ENCODE measurements around the gene OR56A1.
"Not testable (repeated sequence)": the region's sequence is repeated elsewhere in the genome, so short reads cannot be mapped to it uniquely, and the experiment has no call there.

Gene OR56A1

DNA sequence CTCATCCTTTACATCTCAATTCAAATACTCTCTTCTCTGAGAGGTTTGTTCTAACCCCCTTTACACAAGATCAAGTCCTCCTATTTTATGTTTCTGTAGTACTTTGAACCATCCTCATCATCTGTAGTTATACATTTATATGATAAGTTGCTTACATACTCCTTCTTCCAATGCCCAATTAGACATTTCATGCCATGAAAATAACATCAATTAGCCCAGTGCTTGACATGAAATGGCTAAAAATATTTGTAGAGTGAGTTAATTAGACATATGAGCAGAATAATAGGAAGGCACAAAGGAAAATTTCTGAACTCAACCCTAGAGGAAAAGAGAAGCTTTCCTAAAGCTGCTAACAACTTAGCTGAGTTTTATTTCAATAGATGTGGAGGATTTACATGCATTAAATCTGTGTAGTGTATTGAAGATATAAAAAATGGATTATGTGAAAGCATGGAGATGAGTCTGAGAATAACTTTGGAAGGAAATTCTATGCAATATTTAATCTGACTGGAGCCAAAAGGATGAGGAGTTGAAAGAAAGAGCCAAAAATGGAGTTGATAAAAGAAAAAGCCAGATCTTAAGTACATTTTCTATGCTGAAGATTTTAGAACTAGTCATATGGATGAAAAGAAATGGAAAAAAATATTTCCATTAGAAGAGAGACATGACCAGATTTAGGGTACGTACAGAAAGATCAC, at the start of gene OR56A1:
Gene OR56A1 (minus strand): TSS at position 51 of the 698 bp plus-strand sequence. CDS start 3,066 bp downstream, outside the sequence.
- DNase-seq, result no peak

DNA sequence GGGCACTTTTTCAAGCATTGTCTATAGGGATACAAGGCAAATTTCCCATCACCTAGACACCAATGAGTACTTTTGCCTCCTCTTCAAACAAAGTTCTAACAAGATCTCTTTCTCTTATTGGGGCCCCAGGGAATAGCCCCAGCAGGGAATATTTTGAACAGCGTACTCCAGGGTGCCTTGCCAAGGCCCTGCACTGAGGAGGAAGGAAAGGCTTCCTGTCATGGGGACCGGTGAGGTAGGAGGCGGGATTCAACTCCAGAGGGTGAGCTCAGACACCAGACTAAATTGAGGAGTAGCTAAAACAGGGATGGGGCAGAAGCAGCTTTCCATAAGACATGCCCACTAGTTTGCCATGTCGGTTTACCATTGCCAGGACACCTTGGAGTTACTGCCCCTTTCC, 48.9 kb upstream of the OR56A1 start:
- DNase-seq, result no peak

GRCh38 chr11:6077723-6078122, 47.2 kb upstream of the OR56A1 start:
- no peak for DNase-seq

GRCh38 chr11:6076443-6076842, 45.9 kb upstream of the OR56A1 start:
- DNase-seq, result not testable (repeated sequence)

- no peak for DNase-seq
Observed at GRCh38 chr11:6067502-6067901, 36.9 kb upstream of the OR56A1 start.

DNA sequence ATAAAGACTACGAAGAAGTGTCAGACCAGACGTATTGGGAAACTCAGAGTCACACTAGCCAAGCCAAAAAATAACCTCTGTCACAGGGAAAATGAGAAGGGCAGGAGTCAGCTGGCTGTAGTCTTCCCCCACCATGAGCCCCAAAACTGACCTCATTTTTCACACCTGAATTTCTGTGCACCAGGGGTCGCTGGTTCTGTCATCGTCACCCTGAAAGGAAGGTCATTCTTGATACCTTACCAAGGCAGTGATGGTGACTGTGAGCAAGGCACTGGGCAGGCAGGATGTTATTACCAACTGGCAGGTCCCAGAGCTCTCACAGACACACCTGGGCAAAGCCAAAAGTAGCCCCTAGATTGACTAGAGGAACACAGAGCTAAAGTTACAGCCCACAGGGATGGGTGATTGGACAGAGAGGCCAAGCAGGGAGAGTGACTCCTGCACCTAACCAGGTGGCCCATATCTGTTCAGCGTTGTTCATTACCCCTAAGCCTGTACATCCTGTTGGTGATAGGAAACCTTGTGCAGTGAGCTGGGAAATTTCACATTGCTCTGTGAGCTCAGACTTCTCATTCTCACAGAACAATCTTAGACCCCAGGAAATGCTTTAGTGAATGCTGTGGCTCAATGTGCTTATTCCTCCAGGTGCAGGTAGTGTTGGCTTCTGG, 32.3 kb upstream of the OR56A1 start:
- no peak for DNase-seq

- DNase-seq, result no peak
Observed at GRCh38 chr11:6061475-6061874, 30.9 kb upstream of the OR56A1 start.

GRCh38 chr11:6057452-6057851, 26.9 kb upstream of the OR56A1 start:
- no peak for DNase-seq

DNA sequence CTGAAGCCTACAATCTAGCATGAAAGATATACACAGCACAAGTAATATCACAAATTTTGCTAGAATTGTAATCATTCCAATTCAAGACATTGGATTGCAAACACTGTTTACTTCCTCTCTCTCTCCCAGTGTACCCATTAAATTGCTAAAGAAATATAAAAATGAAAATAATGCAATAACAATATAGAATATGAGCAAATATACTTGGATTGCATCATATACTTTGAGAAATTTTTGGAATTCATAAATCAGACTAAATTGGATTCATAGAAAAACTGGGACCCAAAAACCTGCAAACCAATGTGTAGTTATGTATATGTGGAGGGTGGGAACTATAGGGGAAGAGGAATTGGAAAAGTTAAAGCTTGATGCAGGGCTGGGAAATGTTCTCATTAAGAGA, 25.0 kb upstream of the OR56A1 start:
- no peak for DNase-seq

- no peak for DNase-seq
Observed at GRCh38 chr11:6052374-6052773, 21.8 kb upstream of the OR56A1 start.

DNA sequence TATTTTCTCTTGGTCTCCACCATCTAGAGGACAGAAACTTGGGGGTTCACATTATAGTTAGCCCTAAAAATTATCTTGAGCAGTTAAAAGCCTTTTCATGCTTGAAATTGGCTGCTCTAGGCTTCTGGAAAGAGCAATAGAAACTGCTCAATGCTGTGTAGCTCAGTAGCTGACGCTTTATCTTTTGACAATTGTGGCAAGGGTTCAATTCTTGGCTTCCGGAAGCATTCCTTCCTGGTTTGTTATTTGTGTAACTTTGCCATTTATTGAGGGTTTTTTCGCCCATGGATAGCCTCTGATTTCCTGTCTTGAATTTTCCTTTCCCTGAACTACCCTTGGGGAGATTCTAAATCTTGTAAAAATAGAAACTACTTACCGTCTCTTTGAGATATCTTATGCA, 10.3 kb upstream of the OR56A1 start:
- DNase-seq, result no peak

DNA sequence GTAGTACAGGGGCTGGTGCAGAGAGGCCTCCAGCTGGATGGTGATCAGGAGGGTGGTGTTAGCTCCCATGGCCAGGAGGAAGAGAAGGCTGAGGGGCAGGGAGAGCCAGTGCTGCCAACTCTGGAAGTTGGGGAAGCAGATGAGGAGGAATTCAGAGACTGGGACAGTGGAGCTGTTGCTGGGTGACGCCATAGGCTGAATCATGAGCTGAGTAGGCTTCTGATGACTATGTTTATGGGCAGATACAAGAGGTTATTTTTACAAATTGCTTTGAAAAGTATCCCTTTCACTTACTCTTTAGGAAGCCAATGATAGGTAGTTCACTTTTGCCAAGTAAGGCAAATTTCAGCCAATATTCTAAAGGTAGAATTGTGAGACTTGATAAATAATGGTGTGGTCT, 3.1 kb downstream of the OR56A1 start:
- no peak for DNase-seq

DNA sequence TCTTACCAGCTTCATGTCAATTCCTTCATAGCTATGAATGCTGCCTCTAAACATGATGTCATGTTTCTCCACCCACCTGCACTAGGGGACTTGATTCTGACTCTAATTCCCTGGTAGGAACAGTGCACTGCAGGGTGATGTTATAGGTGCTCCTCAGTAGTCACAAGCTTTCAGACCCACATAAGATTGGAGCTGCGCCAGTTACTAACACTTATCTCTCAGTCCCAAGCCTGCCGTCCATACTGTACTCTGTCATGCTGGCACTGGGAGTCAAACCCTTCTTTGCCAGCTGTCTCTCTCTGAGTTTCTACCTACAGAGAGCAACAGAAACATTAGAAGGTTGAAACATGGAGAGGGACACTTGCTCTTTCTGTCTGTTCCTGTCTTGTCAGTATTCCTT, 5.5 kb downstream of the OR56A1 start:
- DNase-seq, result no peak

DNA sequence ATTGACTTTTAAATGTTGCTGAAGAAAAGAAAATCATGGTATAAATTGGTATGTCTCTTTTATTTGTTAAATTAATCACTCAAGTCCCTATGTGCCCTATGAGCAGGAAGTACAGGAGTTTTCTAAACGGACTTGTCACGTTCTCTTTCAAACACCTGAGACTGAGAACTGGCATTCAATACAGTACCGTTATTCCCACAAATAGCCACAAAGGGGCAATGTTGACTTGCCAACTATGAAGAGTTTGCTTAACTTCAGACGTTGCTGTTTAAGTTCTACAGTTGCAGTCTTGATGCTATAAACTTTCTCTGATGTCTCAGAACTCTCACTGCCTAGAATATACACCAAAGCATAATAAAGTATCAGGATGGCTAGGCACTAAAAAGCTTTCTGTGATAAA, 7.6 kb downstream of the OR56A1 start:
- peak; percentile 1 for DNase-seq

DNA sequence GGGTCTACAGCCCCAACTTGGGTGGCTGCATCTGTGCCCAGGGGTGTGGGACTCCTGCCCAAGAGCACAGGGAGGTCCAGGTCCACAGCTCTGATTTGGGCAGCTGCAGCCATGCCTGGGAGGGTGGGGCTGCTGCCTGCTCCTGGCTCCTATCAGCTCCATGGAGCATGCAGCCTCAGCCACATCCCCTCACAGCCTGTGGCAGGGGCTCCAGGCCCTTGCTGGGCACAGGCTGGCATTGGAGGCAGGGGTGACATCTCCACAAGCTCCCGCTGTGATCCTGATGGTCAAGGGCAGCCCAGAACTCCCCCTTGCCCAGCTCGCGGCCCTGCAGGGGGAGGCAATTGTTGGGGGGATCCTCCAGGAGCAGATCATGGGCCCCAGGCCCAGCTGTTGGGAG, 17.5 kb downstream of the OR56A1 start:
- no peak for DNase-seq

GRCh38 chr11:6012035-6012668, 18.4 kb downstream of the OR56A1 start:
- no peak for DNase-seq

GRCh38 chr11:6006846-6007245, 23.7 kb downstream of the OR56A1 start, which contains the start of gene OR56A4:
OR56A4 (minus strand) TSS chr11:6006946; CDS start chr11:6002992, 3,954 bp downstream.
- no peak for DNase-seq

DNA sequence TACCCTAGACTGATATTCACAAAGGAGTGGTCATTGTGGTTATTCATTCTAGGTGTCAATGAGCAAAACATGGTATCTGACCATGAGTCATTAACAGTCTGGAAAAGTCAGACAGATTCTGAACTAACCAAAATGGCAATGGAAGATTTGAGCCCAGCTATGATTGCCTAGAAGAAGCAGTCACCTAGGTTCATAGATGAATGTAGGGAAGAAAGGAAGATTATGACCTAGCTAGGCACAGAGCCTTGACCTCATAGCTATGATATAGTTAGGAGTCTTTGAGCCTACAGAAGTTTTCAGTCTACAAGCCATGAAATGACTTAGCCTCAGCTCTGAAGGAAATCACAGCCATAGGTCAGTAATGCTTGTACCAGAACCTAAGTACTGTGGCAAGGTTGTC, 24.2 kb downstream of the OR56A1 start:
- DNase-seq, result no peak

DNA sequence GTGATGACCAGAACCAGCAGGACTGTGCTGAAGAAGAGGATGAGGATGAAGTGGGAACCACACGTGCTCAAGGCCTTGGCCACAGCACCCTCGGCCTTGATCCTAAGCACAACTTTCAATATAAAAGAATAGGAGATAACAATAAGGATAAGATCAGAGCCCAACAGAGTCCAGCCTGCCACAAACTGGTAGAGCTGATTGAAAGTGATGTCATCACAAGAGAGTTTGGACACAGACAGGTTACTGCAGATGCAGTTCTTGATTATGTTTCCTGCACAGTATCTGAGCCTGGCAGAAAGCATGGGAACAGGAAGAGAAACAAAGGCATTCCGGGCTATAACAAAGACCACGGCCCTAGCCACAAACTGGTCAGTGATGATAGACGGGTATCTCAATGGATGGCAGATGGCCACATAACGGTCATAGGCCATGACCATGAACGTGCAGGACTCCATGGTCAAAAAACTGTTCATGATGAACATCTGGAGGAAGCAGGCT, 28.3 kb downstream of the OR56A1 start:
- DNase-seq, result no peak

DNA sequence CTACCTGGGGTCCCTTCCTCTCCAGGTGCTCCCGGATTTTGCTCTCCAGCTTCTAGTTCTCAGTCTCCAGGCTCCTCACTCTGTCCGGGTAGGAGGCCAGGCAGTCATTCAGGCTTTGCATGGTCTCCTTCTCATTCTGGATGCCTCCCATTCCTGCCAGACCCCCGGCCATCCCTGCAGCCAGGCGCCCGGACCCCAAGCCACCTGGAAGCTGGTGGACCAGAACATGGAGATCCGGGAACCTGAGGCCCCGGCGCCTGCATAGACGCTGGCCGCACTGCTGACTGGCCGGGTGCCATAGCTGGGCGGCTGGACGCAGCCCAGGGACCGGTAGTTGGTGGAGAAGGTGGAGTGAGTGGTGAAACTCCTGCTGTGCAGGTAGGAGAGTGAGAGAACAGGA, 35.8 kb downstream of the OR56A1 start:
- DNase-seq, result no peak

DNA sequence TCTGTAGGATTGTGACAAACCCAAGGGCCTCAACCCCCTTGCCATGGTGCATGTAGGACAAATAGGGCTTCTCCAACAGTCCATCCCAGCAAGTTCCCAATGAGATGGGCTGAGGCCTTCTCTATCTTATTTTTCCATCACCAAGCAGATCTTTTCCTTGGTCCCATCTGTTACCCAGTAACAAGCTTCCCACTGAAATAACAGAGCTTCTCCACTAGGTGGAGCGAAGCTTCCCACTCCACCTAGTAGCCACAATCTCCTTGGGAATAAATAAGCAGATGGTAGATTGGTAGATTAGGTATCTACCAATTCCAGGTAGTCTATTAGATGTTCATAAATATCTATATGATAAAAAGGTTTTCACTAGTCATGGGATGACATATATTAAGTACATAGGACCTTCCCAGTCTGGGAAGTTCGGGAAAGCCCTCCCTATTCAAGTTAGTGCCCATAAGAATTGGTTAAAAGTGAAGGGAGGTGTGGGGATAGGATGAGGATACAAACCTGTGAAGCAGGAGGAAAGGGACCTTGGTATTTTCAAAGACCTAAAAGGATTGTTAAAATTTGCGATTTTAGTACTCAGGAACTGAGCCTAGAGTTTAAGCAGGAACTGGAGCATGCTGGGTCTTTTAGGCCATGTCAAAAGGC, 37.8 kb downstream of the OR56A1 start:
- peak; percentile 1 for DNase-seq

DNA sequence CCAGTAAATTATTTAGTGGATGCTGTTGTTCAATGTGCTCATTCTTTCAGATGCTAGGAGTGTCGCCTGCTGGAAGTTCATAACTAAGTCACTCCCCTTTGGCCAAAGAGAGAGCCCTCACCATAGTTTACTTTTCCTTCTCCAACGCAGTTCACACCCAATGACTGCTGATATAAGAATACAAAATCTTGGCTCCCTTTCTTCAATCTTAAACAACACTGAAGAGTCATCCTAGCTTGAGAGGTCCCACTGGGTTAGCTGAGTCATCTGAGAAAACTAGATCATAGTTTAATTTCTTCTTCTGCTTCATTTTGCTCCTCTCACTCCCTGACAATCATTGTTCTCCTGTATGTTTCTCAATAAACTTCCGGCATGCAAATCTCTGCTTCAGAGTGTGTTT, 38.4 kb downstream of the OR56A1 start:
- DNase-seq, result no peak

DNA sequence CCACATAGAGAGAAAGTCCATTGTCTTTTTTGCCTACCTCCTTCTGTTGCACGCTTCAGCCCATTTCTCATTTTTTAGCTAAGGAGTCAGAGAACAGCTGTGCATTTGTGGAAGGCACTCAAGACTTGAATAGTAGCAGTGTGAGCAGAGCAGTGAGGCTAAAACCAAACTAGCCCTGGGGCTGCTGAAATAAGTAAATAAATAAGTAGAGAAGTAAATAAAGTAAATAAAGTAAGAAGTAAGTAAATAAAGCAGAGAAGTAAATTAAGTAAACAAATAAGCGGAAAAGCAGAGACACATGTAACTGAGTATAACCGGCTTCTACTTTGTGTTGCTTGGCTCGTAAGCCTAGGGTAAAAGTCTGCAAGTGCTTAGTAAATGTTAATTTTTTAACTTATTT, 41.4 kb downstream of the OR56A1 start:
- no peak for DNase-seq

- no peak for DNase-seq
Observed at GRCh38 chr11:5986885-5987284, 43.7 kb downstream of the OR56A1 start, which contains the start of gene OR52L1. OR52L1 (minus strand) TSS chr11:5986985; CDS start chr11:5986930, 55 bp downstream.

Data from COR-L47 (cell line).